PC-9 (cell line): ENCODE data around the gene OSBPL10. TPM values are rescaled to one million over a fixed set of nuclear protein-coding genes. Genes with fewer than 3 reads are reported as not detected.

Experiments
- BruUV-seq: library from RNA; stranded (reverse); fragments of 400-500 nt; replicated peaks from 2 replicates; lab custom pipeline; 2021; lab: Mats Ljungman, UMichigan
- CTCF ChIA-PET: fragments of 300-600 bp; sonication (Branson Sonifier 250); formaldehyde crosslinking; loops from one replicate; lab custom pipeline; 2022; ENCODE audit warnings: antibody characterized with exemption; lab: Charles Lee
- POLR2A ChIA-PET: fragments of 300-600 bp; sonication (Branson Sonifier 250); formaldehyde crosslinking; loops from one replicate; lab custom pipeline; 2022; ENCODE audit warnings: antibody characterized with exemption; ENCODE audit not compliant: unreplicated experiment; lab: Charles Lee
- DNase-seq, 2 experiments: peaks; one replicate each; pipeline versions ENCODE4 v3.0.0 to v3.0.0-alpha.2; 2015 to 2022; ENCODE audit warnings: mixed read lengths in 1 of 2
- H2AFZ ChIP-seq: fragments of 200-600 bp; sonication (generic); 2 replicates; pipeline ENCODE4 v1.8.1; 2017; ENCODE audit warnings: antibody characterized with exemption
- H3F3A ChIP-seq: fragments of 200-600 bp; sonication (generic); 2 replicates; pipeline ENCODE4 v1.8.1; 2017; ENCODE audit warnings: antibody characterized with exemption, mild to moderate bottlenecking, low read depth; ENCODE audit not compliant: insufficient read depth
- H3K27ac ChIP-seq: fragments of 200-600 bp; sonication (generic); 2 replicates; pipeline ENCODE4 v1.6.1; 2016; ENCODE audit warnings: mixed run types
- H3K27me3 ChIP-seq: fragments of 200-600 bp; sonication (generic); 2 replicates; pipeline ENCODE4 v1.6.1; 2016; ENCODE audit warnings: low read depth, mixed run types; ENCODE audit not compliant: insufficient read depth
- H3K36me3 ChIP-seq: fragments of 200-600 bp; sonication (generic); 2 replicates; pipeline ENCODE4 v1.6.1; 2016; ENCODE audit warnings: low read depth, mixed run types
- H3K4me1 ChIP-seq: fragments of 200-600 bp; sonication (generic); replicated peaks from 2 replicates; pipeline ENCODE4 v1.6.1; 2016; ENCODE audit warnings: mixed run types; ENCODE audit not compliant: insufficient read depth
- H3K4me2 ChIP-seq: fragments of 200-600 bp; sonication (generic); 2 replicates; pipeline ENCODE4 v1.6.1; 2017; ENCODE audit warnings: mixed run types
- H3K4me3 ChIP-seq: fragments of 200-600 bp; sonication (generic); 2 replicates; pipeline ENCODE4 v1.6.1; 2016; ENCODE audit warnings: mixed run types
- H3K79me2 ChIP-seq: fragments of 200-600 bp; sonication (generic); 2 replicates; pipeline ENCODE4 v1.6.1; 2017; ENCODE audit warnings: low read depth, mixed run types
- H3K9me2 ChIP-seq: fragments of 200-600 bp; sonication (generic); 2 replicates; pipeline ENCODE4 v1.8.1; 2017; ENCODE audit warnings: mild to moderate bottlenecking; ENCODE audit not compliant: insufficient read depth
- H3K9me3 ChIP-seq: fragments of 200-600 bp; sonication (generic); 2 replicates; pipeline ENCODE4 v1.8.1; 2016; ENCODE audit warnings: low read depth; ENCODE audit not compliant: insufficient read depth
- H4K20me1 ChIP-seq: fragments of 200-600 bp; sonication (generic); 2 replicates; pipeline ENCODE4 v1.8.1; 2017; ENCODE audit not compliant: insufficient read depth
- CTCF ChIP-seq: fragments of 200-600 bp; sonication (generic); conservative IDR thresholded peaks from 2 replicates; pipeline ENCODE4 v1.6.1; 2017; ENCODE audit warnings: mixed run types, antibody characterized with exemption, mild to moderate bottlenecking, moderate library complexity
- EZH2 ChIP-seq: fragments of 200-600 bp; sonication (generic); IDR thresholded peaks from 2 replicates; pipeline ENCODE4 v1.8.0; 2017; ENCODE audit warnings: antibody characterized with exemption, low read depth
- intact Hi-C: fragments of 100-400 bp; cut with micrococcal nuclease; formaldehyde crosslinking; loops from one replicate; pipeline ENCODE4 v1.10.0; 2022; ENCODE audit not compliant: unreplicated experiment
- total RNA-seq: library from RNA; stranded (reverse); gene quantifications from 2 replicates; pipeline ENCODE4 v1.2.3, GENCODE V29; 2021

The OSBPL10 gene
- total RNA-seq, 1 experiment from 2014 or later: 42.0 TPM

GRCh38 chr3:31909455-31909854 lies 71.6 kb downstream of the OSBPL10 start:
- TF ChIP-seq EZH2 (no peak), CTCF (no peak)
- no peaks in the 10 kb centered on the region for H3K9me2 ChIP-seq
- no peaks in the 10 kb centered on the region for H4K20me1 ChIP-seq
- H3K4me1 ChIP-seq: no peaks in the 10 kb centered on the region
- H3K9me3 ChIP-seq: no peaks in the 10 kb centered on the region
- POLR2A ChIA-PET: no interaction called here
- no peaks in the 10 kb centered on the region for H3K27me3 ChIP-seq
- no peaks in the 10 kb centered on the region for H3F3A ChIP-seq
- H3K27ac ChIP-seq: no peak overlapping the region
- H3K79me2 ChIP-seq: no peaks in the 10 kb centered on the region
- H3K4me3 ChIP-seq: no peak overlapping the region
- no peak overlapping the region for H3K4me2 ChIP-seq
- no peak for DNase-seq
- no peaks in the 10 kb centered on the region for H3K36me3 ChIP-seq
- BruUV-seq: no TSS peak
- intact Hi-C loops: no loop called here
- H2AFZ ChIP-seq: no peak overlapping the region
- CTCF ChIA-PET: no interaction called here

GRCh38 chr3:31908391-31909097 lies 72.5 kb downstream of the OSBPL10 start:
- Histone ChIP-seq H3K27me3 (no peaks in the 10 kb centered on the region), H3K9me2 (no peaks in the 10 kb centered on the region), H4K20me1 (no peaks in the 10 kb centered on the region), H3K36me3 (no peaks in the 10 kb centered on the region), H3K27ac (no peak overlapping the region), H3K4me3 (no peak overlapping the region), H3K79me2 (no peaks in the 10 kb centered on the region), H3K4me2 (no peak overlapping the region), H3K9me3 (no peaks in the 10 kb centered on the region), H3F3A (no peaks in the 10 kb centered on the region), H2AFZ (no peak overlapping the region), H3K4me1 (no peaks in the 10 kb centered on the region)
- POLR2A ChIA-PET: no interaction called here
- CTCF ChIA-PET: no interaction called here
- TF ChIP-seq EZH2: no peak
- no peak for TF ChIP-seq CTCF
- no TSS peak for BruUV-seq
- no peak for DNase-seq
- intact Hi-C loops: no loop called here

GRCh38 chr3:31906182-31906581 lies 74.9 kb downstream of the OSBPL10 start:
- no peak overlapping the region for H2AFZ ChIP-seq
- H3F3A ChIP-seq: no peaks in the 10 kb centered on the region
- no peaks in the 10 kb centered on the region for H3K36me3 ChIP-seq
- no peaks in the 10 kb centered on the region for H3K27me3 ChIP-seq
- no peaks in the 10 kb centered on the region for H3K9me3 ChIP-seq
- H3K4me2 ChIP-seq: no peak overlapping the region
- no TSS peak for BruUV-seq
- ChIA-PET POLR2A (no interaction called here), CTCF (no interaction called here)
- no peaks in the 10 kb centered on the region for H4K20me1 ChIP-seq
- no peak overlapping the region for H3K4me3 ChIP-seq
- no peaks in the 10 kb centered on the region for H3K79me2 ChIP-seq
- intact Hi-C loops: no loop called here
- no peaks in the 10 kb centered on the region for H3K4me1 ChIP-seq
- TF ChIP-seq CTCF: no peak
- no peak for TF ChIP-seq EZH2
- H3K27ac ChIP-seq: no peak overlapping the region
- DNase-seq: no peak
- H3K9me2 ChIP-seq: no peaks in the 10 kb centered on the region
